OCI-LY1 (cell line): ENCODE results near the gene TRIM40.

ENCODE experiments used
- H2AFZ ChIP-seq: fragments of 200-600 bp; sonication (generic), shearing (Covaris generic); 2 replicates; pipeline ENCODE4 v1.6.0; 2014; ENCODE audit warnings: antibody characterized with exemption, mild to moderate bottlenecking, low read length
- H3F3A ChIP-seq: fragments of 200-600 bp; sonication (generic), shearing (Covaris generic); 2 replicates; pipeline ENCODE4 v1.6.0; 2014; ENCODE audit warnings: mild to moderate bottlenecking, antibody characterized with exemption, low read length, moderate library complexity; ENCODE audit not compliant: insufficient read depth
- H3K27ac ChIP-seq: fragments of 200-600 bp; sonication (generic); 2 replicates; pipeline ENCODE4 v1.5.1; 2014; ENCODE audit warnings: low read length, mixed run types, mild to moderate bottlenecking, low read depth; ENCODE audit not compliant: poor library complexity, severe bottlenecking
- H3K27me3 ChIP-seq: fragments of 200-600 bp; sonication (generic); 2 replicates; pipeline ENCODE4 v1.6.0; 2014; ENCODE audit warnings: antibody characterized with exemption, mild to moderate bottlenecking, low read length, moderate library complexity; ENCODE audit not compliant: insufficient read depth
- H3K36me3 ChIP-seq: fragments of 200-600 bp; sonication (generic); 2 replicates; pipeline ENCODE4 v1.6.1; 2014; ENCODE audit warnings: mild to moderate bottlenecking, antibody characterized with exemption, low read length, moderate library complexity, mixed read lengths; ENCODE audit not compliant: insufficient read depth
- H3K4me1 ChIP-seq: fragments of 200-600 bp; sonication (generic); 2 replicates; pipeline ENCODE4 v1.5.1; 2014; ENCODE audit warnings: mild to moderate bottlenecking, low read length, moderate library complexity; ENCODE audit not compliant: insufficient read depth, severe bottlenecking
- H3K4me2 ChIP-seq: fragments of 200-600 bp; sonication (generic), shearing (Covaris generic); 2 replicates; pipeline ENCODE4 v1.6.1; 2014; ENCODE audit warnings: low read length
- H3K4me3 ChIP-seq: fragments of 200-600 bp; sonication (generic); 2 replicates; pipeline ENCODE4 v1.5.1; 2014; ENCODE audit warnings: low read length, low read depth, mild to moderate bottlenecking, mixed read lengths; ENCODE audit not compliant: poor library complexity, severe bottlenecking
- H3K79me2 ChIP-seq: fragments of 200-600 bp; shearing (Covaris generic); 2 replicates; pipeline ENCODE4 v1.6.1; 2016; ENCODE audit warnings: mixed run types, low read length, mixed read lengths; ENCODE audit not compliant: insufficient read depth
- H3K9ac ChIP-seq: fragments of 200-600 bp; sonication (generic), shearing (Covaris generic); 2 replicates; pipeline ENCODE4 v1.6.1; 2014; ENCODE audit warnings: mild to moderate bottlenecking, low read length, mixed read lengths
- H3K9me2 ChIP-seq: fragments of 200-600 bp; sonication (generic), shearing (Covaris generic); 2 replicates; pipeline ENCODE4 v1.6.1; 2014; ENCODE audit warnings: low read depth, mild to moderate bottlenecking, low read length, mixed read lengths
- H3K9me3 ChIP-seq: fragments of 200-600 bp; shearing (Covaris generic); 2 replicates; pipeline ENCODE4 v1.6.1; 2014; ENCODE audit warnings: low read length, mixed read lengths
- H4K20me1 ChIP-seq: fragments of 200-600 bp; sonication (generic), shearing (Covaris generic); 2 replicates; pipeline ENCODE4 v1.6.0; 2016; ENCODE audit warnings: mild to moderate bottlenecking, low read length; ENCODE audit not compliant: insufficient read depth
- EZH2 ChIP-seq: fragments of 200-600 bp; sonication (generic), shearing (Covaris generic); IDR thresholded peaks from 2 replicates; pipeline ENCODE4 v1.8.0; 2017; ENCODE audit warnings: borderline replicate concordance, mixed run types, mild to moderate bottlenecking, antibody characterized with exemption, low read length, moderate library complexity, mixed read lengths
- TF ChIP-seq, protein P1 (sequence below): fragments of 200-600 bp; sonication (generic), shearing (Covaris generic); IDR thresholded peaks from 2 replicates; pipeline ENCODE4 v1.5.1; 2017; ENCODE audit warnings: mild to moderate bottlenecking, antibody characterized with exemption, low read length, moderate library complexity, mixed read lengths

Gene TRIM40

DNA sequence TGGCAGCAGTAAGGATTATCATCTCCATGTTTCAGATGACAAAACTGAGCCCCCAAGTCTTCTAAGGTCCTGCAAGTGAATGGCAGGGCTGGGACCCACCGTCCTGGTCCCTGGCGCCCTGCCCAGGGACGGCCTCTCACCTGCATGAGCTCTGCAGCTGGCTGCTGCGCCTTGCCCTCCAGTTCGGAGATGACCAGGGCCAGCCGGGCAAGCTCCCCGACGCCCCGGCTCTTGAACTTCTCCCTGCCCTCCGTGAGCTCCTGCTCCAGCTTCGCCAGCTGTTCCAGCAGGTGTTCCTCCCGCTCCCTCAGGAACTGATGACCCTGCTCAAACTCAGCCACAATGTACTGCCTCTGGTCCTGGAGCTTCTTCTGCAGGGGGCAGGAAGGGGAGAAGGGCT lies 60.4 kb downstream of the TRIM40 start:
- Histone ChIP-seq H3K4me1 (peaks cover 14% of the 10 kb centered on the region), H3K36me3 (peaks cover 87% of the 10 kb centered on the region), H3K4me2 (no peak overlapping the region), H3K9me2 (no peaks in the 10 kb centered on the region), H3F3A (no peaks in the 10 kb centered on the region), H4K20me1 (no peaks in the 10 kb centered on the region), H3K4me3 (no peak overlapping the region), H3K79me2 (no peaks in the 10 kb centered on the region; the same call in 1 of the 2 replicates), H3K9me3 (no peaks in the 10 kb centered on the region), H2AFZ (no peak overlapping the region), H3K27me3 (no peaks in the 10 kb centered on the region), H3K27ac (no peak overlapping the region), H3K9ac (no peak overlapping the region)
- TF ChIP-seq, protein P1, sequence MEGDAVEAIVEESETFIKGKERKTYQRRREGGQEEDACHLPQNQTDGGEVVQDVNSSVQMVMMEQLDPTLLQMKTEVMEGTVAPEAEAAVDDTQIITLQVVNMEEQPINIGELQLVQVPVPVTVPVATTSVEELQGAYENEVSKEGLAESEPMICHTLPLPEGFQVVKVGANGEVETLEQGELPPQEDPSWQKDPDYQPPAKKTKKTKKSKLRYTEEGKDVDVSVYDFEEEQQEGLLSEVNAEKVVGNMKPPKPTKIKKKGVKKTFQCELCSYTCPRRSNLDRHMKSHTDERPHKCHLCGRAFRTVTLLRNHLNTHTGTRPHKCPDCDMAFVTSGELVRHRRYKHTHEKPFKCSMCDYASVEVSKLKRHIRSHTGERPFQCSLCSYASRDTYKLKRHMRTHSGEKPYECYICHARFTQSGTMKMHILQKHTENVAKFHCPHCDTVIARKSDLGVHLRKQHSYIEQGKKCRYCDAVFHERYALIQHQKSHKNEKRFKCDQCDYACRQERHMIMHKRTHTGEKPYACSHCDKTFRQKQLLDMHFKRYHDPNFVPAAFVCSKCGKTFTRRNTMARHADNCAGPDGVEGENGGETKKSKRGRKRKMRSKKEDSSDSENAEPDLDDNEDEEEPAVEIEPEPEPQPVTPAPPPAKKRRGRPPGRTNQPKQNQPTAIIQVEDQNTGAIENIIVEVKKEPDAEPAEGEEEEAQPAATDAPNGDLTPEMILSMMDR = no peak
- no peak for TF ChIP-seq EZH2
